Kidney epithelial cell (primary cell): ENCODE data around the gene TMEM154. TPM values are rescaled to one million over a fixed set of nuclear protein-coding genes. Genes with fewer than 3 reads are reported as not detected.

ENCODE experiments used
- DNase-seq: peaks from one replicate; pipeline ENCODE4 v3.0.0-alpha.2; 2010; ENCODE audit warnings: low read depth
- H3K27me3 ChIP-seq: 2 replicates; pipeline ENCODE4 v1.6.0; 2011; ENCODE audit warnings: low read length; ENCODE audit not compliant: control insufficient read depth, insufficient read depth
- H3K36me3 ChIP-seq: 2 replicates; pipeline ENCODE4 v1.5.1; 2011; ENCODE audit warnings: low read length; ENCODE audit not compliant: control insufficient read depth, insufficient read depth
- H3K4me3 ChIP-seq: 2 replicates; pipeline ENCODE4 v1.5.1; 2011; ENCODE audit warnings: low read depth, mild to moderate bottlenecking, control low read depth, low read length
- CTCF ChIP-seq: IDR thresholded peaks from 2 replicates; pipeline ENCODE4 v1.5.1; 2011; ENCODE audit warnings: mild to moderate bottlenecking, moderate library complexity, low read length, control low read depth, inconsistent platforms; ENCODE audit not compliant: insufficient read depth, poor library complexity, severe bottlenecking
- total RNA-seq: library from RNA; depleted of rRNA; stranded (reverse); fragments of >200 nt; gene quantifications from 2 replicates; pipeline ENCODE4 v1.2.3, GENCODE V29; 2015

Gene TMEM154
- total RNA-seq, 1 donor from 2014 or later, result 20.8 TPM

GRCh38 chr4:152719801-152720556 is 40.2 kb upstream of the TMEM154 start:
- no peak for DNase-seq
- Histone ChIP-seq H3K36me3 (no peaks in the 10 kb centered on the region), H3K4me3 (no peak overlapping the region), H3K27me3 (no peaks in the 10 kb centered on the region)
- no peak for TF ChIP-seq CTCF

GRCh38 chr4:152719291-152719690 is 39.5 kb upstream of the TMEM154 start:
- no peaks in the 10 kb centered on the region for H3K36me3 ChIP-seq
- no peak overlapping the region for H3K4me3 ChIP-seq
- no peak for TF ChIP-seq CTCF
- no peaks in the 10 kb centered on the region for H3K27me3 ChIP-seq
- DNase-seq, result no peak

GRCh38 chr4:152715076-152715475 is 35.3 kb upstream of the TMEM154 start:
- Histone ChIP-seq H3K27me3 (no peaks in the 10 kb centered on the region), H3K36me3 (no peaks in the 10 kb centered on the region), H3K4me3 (no peak overlapping the region)
- TF ChIP-seq CTCF, result no peak
- no peak for DNase-seq

GRCh38 chr4:152713951-152714705 is 34.3 kb upstream of the TMEM154 start:
- no peak overlapping the region for H3K4me3 ChIP-seq
- TF ChIP-seq CTCF, result no peak
- H3K27me3 ChIP-seq, result no peaks in the 10 kb centered on the region
- H3K36me3 ChIP-seq, result no peaks in the 10 kb centered on the region
- DNase-seq, result no peak

GRCh38 chr4:152709675-152710438 is 30.1 kb upstream of the TMEM154 start:
- no peak overlapping the region for H3K4me3 ChIP-seq
- DNase-seq, result no peak
- no peaks in the 10 kb centered on the region for H3K27me3 ChIP-seq
- no peaks in the 10 kb centered on the region for H3K36me3 ChIP-seq
- TF ChIP-seq CTCF, result no peak
